A673 (cell line): Measurements from ENCODE around the gene ICAM3.

Experiments
- EZH2 ChIP-seq: fragments of 200-600 bp; sonication (generic); IDR thresholded peaks from 2 replicates; pipeline ENCODE4 v1.6.1; 2017; ENCODE audit warnings: borderline replicate concordance, low read depth, mild to moderate bottlenecking, mixed read lengths, antibody characterized with exemption, low read length; ENCODE audit not compliant: poor library complexity, severe bottlenecking
- TF ChIP-seq, protein P1 (sequence below): fragments of 300-800, 200-600 bp; sonication (generic); conservative IDR thresholded peaks from 2 replicates; pipeline ENCODE4 v1.5.1; 2017; ENCODE audit warnings: low read depth, mild to moderate bottlenecking, antibody characterized with exemption, low read length, moderate library complexity, mixed read lengths

DNA sequence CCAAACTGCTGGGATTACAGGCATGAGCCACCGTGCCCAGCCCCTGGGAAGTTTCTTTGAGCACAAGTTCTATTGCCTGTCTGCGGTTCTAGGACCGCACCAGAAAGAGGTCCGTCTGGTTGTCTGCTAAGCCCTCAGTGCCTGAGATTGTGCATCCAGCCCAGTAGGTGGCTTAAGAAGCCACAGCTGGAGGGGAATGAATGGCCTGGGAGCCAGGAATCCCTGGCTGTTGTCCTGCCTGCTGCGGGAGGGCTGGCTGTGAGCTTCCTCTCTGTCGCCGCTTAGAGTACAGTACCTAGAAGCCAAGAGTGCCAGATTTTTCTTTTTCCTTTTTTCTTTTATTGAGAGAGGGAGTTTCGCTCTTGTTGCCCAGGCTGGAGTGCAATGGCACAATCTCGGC is 45.2 kb upstream of the ICAM3 start:
- TF ChIP-seq, protein P1, sequence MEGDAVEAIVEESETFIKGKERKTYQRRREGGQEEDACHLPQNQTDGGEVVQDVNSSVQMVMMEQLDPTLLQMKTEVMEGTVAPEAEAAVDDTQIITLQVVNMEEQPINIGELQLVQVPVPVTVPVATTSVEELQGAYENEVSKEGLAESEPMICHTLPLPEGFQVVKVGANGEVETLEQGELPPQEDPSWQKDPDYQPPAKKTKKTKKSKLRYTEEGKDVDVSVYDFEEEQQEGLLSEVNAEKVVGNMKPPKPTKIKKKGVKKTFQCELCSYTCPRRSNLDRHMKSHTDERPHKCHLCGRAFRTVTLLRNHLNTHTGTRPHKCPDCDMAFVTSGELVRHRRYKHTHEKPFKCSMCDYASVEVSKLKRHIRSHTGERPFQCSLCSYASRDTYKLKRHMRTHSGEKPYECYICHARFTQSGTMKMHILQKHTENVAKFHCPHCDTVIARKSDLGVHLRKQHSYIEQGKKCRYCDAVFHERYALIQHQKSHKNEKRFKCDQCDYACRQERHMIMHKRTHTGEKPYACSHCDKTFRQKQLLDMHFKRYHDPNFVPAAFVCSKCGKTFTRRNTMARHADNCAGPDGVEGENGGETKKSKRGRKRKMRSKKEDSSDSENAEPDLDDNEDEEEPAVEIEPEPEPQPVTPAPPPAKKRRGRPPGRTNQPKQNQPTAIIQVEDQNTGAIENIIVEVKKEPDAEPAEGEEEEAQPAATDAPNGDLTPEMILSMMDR, result no peak
- no peak for TF ChIP-seq EZH2
